ENCODE measurements around the gene APOBEC3B.
"Not testable (repeated sequence)": the region's sequence is repeated elsewhere in the genome, so short reads cannot be mapped to it uniquely, and the experiment has no call there.

Gene APOBEC3B

DNA sequence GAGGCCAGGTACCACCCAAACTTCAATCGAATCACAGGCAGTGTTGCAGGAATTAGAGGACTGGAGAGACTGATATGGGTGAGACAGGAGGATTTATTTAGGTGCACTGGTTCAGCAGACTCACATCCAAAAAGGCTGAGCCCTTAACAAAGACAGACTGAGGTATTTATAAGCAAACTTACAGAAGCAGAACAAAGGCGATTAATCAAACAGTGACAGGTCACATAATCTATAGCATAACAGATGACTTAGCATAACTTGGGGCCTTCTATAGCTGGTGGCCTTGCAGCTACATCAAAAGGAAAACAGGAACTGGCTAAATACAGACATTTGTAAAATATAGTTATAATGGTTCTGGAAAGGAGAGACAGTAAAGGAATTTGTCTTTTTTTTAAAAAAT is 2.1 kb downstream of the APOBEC3B start:
- H3K27ac ChIP-seq = no peak overlapping the region
- TF ChIP-seq, protein P1, sequence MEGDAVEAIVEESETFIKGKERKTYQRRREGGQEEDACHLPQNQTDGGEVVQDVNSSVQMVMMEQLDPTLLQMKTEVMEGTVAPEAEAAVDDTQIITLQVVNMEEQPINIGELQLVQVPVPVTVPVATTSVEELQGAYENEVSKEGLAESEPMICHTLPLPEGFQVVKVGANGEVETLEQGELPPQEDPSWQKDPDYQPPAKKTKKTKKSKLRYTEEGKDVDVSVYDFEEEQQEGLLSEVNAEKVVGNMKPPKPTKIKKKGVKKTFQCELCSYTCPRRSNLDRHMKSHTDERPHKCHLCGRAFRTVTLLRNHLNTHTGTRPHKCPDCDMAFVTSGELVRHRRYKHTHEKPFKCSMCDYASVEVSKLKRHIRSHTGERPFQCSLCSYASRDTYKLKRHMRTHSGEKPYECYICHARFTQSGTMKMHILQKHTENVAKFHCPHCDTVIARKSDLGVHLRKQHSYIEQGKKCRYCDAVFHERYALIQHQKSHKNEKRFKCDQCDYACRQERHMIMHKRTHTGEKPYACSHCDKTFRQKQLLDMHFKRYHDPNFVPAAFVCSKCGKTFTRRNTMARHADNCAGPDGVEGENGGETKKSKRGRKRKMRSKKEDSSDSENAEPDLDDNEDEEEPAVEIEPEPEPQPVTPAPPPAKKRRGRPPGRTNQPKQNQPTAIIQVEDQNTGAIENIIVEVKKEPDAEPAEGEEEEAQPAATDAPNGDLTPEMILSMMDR (conservative IDR thresholded peaks at IDR 0.05) = no peak

DNA sequence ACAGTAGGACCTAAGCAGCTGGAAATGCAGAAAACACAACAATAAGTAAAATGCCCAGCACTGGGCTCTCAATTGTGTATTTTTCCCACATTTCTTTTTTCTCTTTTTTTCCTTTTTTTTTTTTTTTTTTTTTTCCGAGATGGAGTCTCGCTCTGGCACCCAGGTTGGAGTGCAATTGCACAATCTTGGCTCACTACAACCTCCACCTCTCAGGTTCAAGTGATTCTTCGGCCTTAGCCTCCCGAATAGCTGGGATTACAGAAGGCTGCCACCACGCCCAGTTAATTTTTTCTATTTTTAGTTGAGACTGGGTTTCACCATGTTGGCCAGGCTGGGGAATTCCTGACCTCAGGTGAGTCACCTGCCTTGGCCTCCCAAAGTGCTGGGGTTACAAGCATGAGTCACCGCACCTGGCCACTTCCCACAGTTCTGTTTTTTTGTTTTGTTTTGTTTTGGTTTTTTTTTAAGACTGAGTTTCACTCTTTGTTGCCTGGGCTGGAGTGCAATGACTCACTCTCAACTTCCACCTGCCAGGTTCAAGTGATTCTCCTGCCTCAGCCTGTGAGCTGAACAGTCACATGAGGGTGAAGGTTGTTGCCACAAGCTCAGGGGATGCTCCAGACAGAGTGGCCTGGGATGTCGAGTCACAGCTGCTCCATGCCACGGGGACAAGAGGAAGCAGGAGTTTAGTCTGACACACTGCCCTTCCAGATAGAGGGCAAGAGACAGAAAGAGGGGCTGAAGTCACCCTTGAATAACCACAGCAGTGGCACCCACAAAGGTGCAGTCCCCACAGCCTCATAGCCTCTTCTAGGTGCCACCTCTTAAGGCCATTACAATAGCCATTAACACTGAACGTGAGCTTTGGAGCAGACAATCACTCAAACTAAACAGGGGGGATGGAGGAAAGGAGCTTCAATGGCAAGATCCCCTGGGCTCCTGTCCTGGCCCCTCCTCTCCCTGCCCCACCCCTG is 2.9 kb downstream of the APOBEC3B start:
- H3K27ac ChIP-seq = not testable (repeated sequence)

DNA sequence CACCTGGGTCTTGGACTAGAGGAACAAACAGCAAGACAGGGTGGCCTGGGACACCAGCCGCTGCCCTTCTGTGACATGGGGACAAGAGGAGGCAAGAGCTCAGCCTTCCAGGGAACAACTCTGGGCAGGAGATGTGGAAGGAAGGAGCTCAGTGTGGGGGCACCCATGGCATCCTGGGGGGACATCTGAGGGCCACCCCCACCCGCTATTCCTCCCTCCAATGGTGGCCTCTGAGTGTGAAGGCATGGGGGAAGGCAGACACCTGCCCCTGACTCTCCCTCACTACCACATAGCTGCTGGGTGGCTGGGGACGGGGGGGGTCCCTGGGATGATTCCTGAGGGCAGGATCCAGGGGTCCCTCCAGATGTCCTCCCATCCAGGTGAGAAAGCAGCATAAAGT is 4.5 kb downstream of the APOBEC3B start:
- TF ChIP-seq, protein P1 (conservative IDR thresholded peaks at IDR 0.05) = no peak
- no peak overlapping the region for H3K27ac ChIP-seq

- TF ChIP-seq, protein P1 (conservative IDR thresholded peaks at IDR 0.05) = no peak
- no peak overlapping the region for H3K27ac ChIP-seq
These were observed 5.2 kb downstream of the APOBEC3B start for GRCh38 chr22:38987171-38987895.

GRCh38 chr22:38989466-38989865 is 7.3 kb downstream of the APOBEC3B start:
- H3K27ac ChIP-seq = no peak overlapping the region
- TF ChIP-seq, protein P1 (conservative IDR thresholded peaks at IDR 0.05) = no peak

- not testable (repeated sequence) for H3K27ac ChIP-seq
These were observed 10.8 kb downstream of the APOBEC3B start for GRCh38 chr22:38992871-38993371.

- H3K27ac ChIP-seq = no peak overlapping the region
- TF ChIP-seq, protein P1 (conservative IDR thresholded peaks at IDR 0.05) = no peak
These were observed 14.0 kb downstream of the APOBEC3B start for GRCh38 chr22:38996105-38996504.

DNA sequence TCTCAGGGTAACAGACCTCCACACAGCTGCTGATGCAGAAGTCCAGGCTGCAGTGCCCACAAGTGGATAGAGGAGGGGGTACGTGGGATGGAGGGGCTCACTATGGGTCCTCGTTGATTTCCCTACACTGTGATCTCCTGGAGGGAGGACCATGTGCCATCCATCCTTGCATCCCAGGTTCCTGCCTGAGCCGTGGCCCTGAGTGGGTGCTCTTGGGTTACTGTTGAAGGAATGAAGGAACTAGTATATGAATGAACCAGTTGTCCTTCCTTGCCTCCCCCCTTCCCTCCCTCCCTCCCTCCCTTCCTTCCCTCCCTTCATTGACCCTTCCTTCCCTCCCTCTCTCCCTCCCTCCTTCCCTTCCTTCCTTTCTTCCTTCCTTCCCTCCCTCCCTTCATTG is 15.4 kb downstream of the APOBEC3B start:
- TF ChIP-seq, protein P1 (conservative IDR thresholded peaks at IDR 0.05) = no peak
- H3K27ac ChIP-seq = no peak overlapping the region

Data from VCaP (cell line).